Astrocyte (in vitro differentiated cells and primary cell): ENCODE measurements around the gene CAMK1G. TPM values are rescaled to one million over a fixed set of nuclear protein-coding genes. Genes with fewer than 3 reads are reported as not detected.

ENCODE experiments used
- DNase-seq: peaks from one replicate; pipeline ENCODE4 v3.0.0-alpha.2; 2010; ENCODE audit warnings: low read depth
- FAIRE-seq: peaks from 2 replicates; lab custom pipeline; 2011; peaks lifted over from hg19 to GRCh38; lab: Jason Lieb, UNC
- H2AFZ ChIP-seq: 2 replicates; pipeline ENCODE4 v1.6.0; 2012; ENCODE audit warnings: low read depth, low read length, inconsistent platforms
- H3K27ac ChIP-seq: 2 replicates; pipeline ENCODE4 v1.5.1; 2011; ENCODE audit warnings: low read depth, low read length, inconsistent platforms
- H3K27me3 ChIP-seq: 2 replicates; pipeline ENCODE4 v1.6.0; 2011; ENCODE audit warnings: low read length, inconsistent platforms; ENCODE audit not compliant: insufficient read depth
- H3K36me3 ChIP-seq: 2 replicates; pipeline ENCODE4 v1.5.1; 2011; ENCODE audit warnings: low read length, inconsistent platforms; ENCODE audit not compliant: insufficient read depth
- H3K4me1 ChIP-seq: 2 replicates; pipeline ENCODE4 v1.5.1; 2011; ENCODE audit warnings: low read length, inconsistent platforms; ENCODE audit not compliant: insufficient read depth
- H3K4me2 ChIP-seq: 2 replicates; pipeline ENCODE4 v1.6.0; 2012; ENCODE audit warnings: low read length, inconsistent platforms
- H3K4me3 ChIP-seq: 2 replicates; pipeline ENCODE4 v1.5.1; 2011; ENCODE audit warnings: low read depth, mild to moderate bottlenecking, low read length, inconsistent platforms; ENCODE audit not compliant: insufficient read depth
- H3K79me2 ChIP-seq: 2 replicates; pipeline ENCODE4 v1.6.0; 2012; ENCODE audit warnings: mild to moderate bottlenecking, low read length, inconsistent platforms; ENCODE audit not compliant: insufficient read depth
- H3K9ac ChIP-seq: 2 replicates; pipeline ENCODE4 v1.6.0; 2012; ENCODE audit warnings: mild to moderate bottlenecking, low read length, inconsistent platforms
- H3K9me3 ChIP-seq: 2 replicates; pipeline ENCODE4 v1.5.1; 2012; ENCODE audit warnings: low read depth, mild to moderate bottlenecking, low read length, inconsistent platforms; ENCODE audit not compliant: insufficient read depth
- H4K20me1 ChIP-seq: 2 replicates; pipeline ENCODE4 v1.6.0; 2012; ENCODE audit warnings: low read length, inconsistent platforms; ENCODE audit not compliant: insufficient read depth
- H3K27ac Mint-ChIP-seq: one replicate; pipeline ENCODE4 v1.8.0; 2021; ENCODE audit warnings: mild to moderate bottlenecking, mixed read lengths; ENCODE audit not compliant: unreplicated experiment
- H3K27me3 Mint-ChIP-seq: one replicate; pipeline ENCODE4 v1.8.0; 2021; ENCODE audit warnings: low read depth, mixed read lengths; ENCODE audit not compliant: unreplicated experiment
- H3K36me3 Mint-ChIP-seq: one replicate; pipeline ENCODE4 v1.8.0; 2021; ENCODE audit warnings: low read depth, mixed read lengths; ENCODE audit not compliant: unreplicated experiment
- H3K4me1 Mint-ChIP-seq: one replicate; pipeline ENCODE4 v1.8.0; 2021; ENCODE audit warnings: low read depth, mixed read lengths; ENCODE audit not compliant: unreplicated experiment
- H3K4me3 Mint-ChIP-seq: one replicate; pipeline ENCODE4 v1.8.0; 2021; ENCODE audit warnings: mild to moderate bottlenecking, moderate library complexity, mixed read lengths; ENCODE audit not compliant: unreplicated experiment
- H3K9me3 Mint-ChIP-seq: one replicate; pipeline ENCODE4 v1.8.0; 2021; ENCODE audit warnings: mild to moderate bottlenecking, mixed read lengths; ENCODE audit not compliant: unreplicated experiment
- EZH2 ChIP-seq: IDR thresholded peaks from 2 replicates; pipeline ENCODE4 v1.6.1; 2012; ENCODE audit warnings: mild to moderate bottlenecking, low read length, inconsistent platforms; ENCODE audit not compliant: insufficient read depth
- total RNA-seq: library from RNA; stranded (reverse); gene quantifications from 2 replicates; pipeline ENCODE4 v1.2.1, GENCODE V29; 2021
- TF ChIP-seq, protein P1 (sequence below): IDR thresholded peaks from 2 replicates; pipeline ENCODE4 v1.5.1; 2011; ENCODE audit warnings: low read depth, mild to moderate bottlenecking, inconsistent platforms, low read length, moderate library complexity; ENCODE audit not compliant: insufficient read depth

The CAMK1G gene
- total RNA-seq, 1 donor from 2014 or later, result 0.45 TPM

DNA sequence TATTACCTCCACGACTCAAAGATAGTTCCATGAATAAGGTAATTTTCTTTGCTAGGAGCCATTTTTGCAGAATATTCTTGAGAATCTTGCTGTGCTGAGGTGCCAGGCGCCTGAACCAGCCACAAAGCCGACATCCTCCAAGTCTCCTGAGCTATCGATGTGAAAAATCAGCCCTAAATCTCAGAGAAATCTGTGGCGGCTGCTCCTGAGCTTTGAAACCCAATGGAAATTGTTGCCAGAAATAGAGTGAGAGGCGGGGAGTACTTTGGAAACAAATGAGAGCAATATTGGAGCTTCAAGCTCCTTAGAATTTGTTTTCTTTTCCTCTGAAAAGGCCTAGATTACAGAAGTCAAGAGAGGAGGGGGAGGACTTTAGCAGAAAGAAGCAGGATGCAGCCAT lies 6.3 kb downstream of the CAMK1G start:
- no peaks in the 10 kb centered on the region for H3K9me3 ChIP-seq
- H3K27me3 Mint-ChIP-seq, result peaks cover 23% of the 10 kb centered on the region
- peaks cover 12% of the 10 kb centered on the region for H3K4me1 Mint-ChIP-seq
- H3K9me3 Mint-ChIP-seq, result peaks cover 5% of the 10 kb centered on the region
- DNase-seq (no peak), FAIRE-seq (no peak)
- H3K79me2 ChIP-seq, result no peaks in the 10 kb centered on the region
- no peak overlapping the region for H3K4me3 Mint-ChIP-seq
- TF ChIP-seq, protein P1, sequence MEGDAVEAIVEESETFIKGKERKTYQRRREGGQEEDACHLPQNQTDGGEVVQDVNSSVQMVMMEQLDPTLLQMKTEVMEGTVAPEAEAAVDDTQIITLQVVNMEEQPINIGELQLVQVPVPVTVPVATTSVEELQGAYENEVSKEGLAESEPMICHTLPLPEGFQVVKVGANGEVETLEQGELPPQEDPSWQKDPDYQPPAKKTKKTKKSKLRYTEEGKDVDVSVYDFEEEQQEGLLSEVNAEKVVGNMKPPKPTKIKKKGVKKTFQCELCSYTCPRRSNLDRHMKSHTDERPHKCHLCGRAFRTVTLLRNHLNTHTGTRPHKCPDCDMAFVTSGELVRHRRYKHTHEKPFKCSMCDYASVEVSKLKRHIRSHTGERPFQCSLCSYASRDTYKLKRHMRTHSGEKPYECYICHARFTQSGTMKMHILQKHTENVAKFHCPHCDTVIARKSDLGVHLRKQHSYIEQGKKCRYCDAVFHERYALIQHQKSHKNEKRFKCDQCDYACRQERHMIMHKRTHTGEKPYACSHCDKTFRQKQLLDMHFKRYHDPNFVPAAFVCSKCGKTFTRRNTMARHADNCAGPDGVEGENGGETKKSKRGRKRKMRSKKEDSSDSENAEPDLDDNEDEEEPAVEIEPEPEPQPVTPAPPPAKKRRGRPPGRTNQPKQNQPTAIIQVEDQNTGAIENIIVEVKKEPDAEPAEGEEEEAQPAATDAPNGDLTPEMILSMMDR, result no peak
- no peak for TF ChIP-seq EZH2
- peaks cover 8% of the 10 kb centered on the region for H3K4me1 ChIP-seq
- H4K20me1 ChIP-seq, result no peaks in the 10 kb centered on the region
- H3K27ac Mint-ChIP-seq, result no peak overlapping the region
- no peak overlapping the region for H3K27ac ChIP-seq
- H3K4me3 ChIP-seq, result no peak overlapping the region
- no peak overlapping the region for H3K4me2 ChIP-seq
- no peaks in the 10 kb centered on the region for H3K36me3 ChIP-seq
- no peak overlapping the region for H2AFZ ChIP-seq
- no peak overlapping the region for H3K9ac ChIP-seq
- H3K27me3 ChIP-seq, result peaks cover 6% of the 10 kb centered on the region
- H3K36me3 Mint-ChIP-seq, result peaks cover 4% of the 10 kb centered on the region

DNA sequence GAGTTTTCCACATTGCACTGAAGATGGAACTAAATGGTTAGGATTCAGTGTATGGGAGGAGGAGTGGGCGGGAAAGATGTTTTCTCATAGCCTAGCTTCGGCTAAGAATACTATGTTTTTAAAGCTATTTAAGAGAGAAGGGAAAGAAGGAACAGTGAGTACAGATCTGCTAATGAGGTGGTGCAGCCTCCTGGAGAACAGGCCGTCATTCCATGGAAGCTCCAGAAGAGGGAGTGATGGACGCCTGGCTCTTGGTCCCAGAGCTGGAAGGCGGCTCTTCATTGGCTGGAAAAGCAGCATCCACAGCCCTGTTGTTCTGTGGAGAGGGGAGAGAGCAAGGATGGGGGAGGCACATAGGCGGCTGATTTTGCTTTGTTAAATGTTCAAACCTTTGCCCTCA lies 6.9 kb downstream of the CAMK1G start:
- no peak for TF ChIP-seq EZH2
- TF ChIP-seq, protein P1, result peak; percentile 54
- Histone ChIP-seq H3K9ac (no peak overlapping the region), H3K79me2 (no peaks in the 10 kb centered on the region), H3K27me3 (peaks cover under 1% of the 10 kb centered on the region), H3K36me3 (no peaks in the 10 kb centered on the region), H3K4me2 (no peak overlapping the region), H3K9me3 (no peaks in the 10 kb centered on the region), H3K4me3 (no peak overlapping the region), H3K4me1 (peaks cover 8% of the 10 kb centered on the region), H2AFZ (no peak overlapping the region), H4K20me1 (no peaks in the 10 kb centered on the region), H3K27ac (no peak overlapping the region)
- Mint-ChIP-seq H3K4me3 (no peak overlapping the region), H3K4me1 (peaks cover 12% of the 10 kb centered on the region), H3K27ac (no peak overlapping the region), H3K9me3 (peaks cover 5% of the 10 kb centered on the region), H3K36me3 (peaks cover 4% of the 10 kb centered on the region), H3K27me3 (peaks cover 28% of the 10 kb centered on the region)
- DNase-seq (no peak), FAIRE-seq (no peak)

DNA sequence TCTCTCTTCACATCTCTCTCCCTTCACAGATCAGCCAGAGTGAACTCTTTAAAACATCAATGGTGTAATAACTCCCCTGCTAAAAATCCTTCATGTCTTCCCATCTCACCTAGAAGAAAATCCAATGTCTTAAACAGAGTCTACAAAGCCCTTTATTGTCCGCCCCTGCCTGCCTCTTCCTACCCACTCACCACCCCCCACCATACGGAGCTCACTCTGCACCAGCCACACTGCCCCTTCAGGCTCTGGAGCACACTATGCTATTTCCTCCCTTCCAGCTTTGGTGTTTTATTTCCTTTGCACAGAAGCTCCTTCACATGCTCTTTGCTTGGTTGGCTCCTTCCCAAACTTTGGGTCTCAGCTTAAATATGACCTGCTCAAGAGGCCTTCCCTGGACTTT lies 10.2 kb downstream of the CAMK1G start:
- no peak overlapping the region for H3K27ac ChIP-seq
- no peaks in the 10 kb centered on the region for H3K4me1 ChIP-seq
- no peak overlapping the region for H3K4me2 ChIP-seq
- H4K20me1 ChIP-seq, result no peaks in the 10 kb centered on the region
- FAIRE-seq (no peak), DNase-seq (no peak)
- Mint-ChIP-seq H3K4me3 (no peak overlapping the region), H3K27ac (no peak overlapping the region), H3K4me1 (peaks cover 2% of the 10 kb centered on the region), H3K9me3 (peaks cover 2% of the 10 kb centered on the region), H3K36me3 (no peaks in the 10 kb centered on the region), H3K27me3 (peaks cover 37% of the 10 kb centered on the region)
- H3K9me3 ChIP-seq, result no peaks in the 10 kb centered on the region
- no peaks in the 10 kb centered on the region for H3K79me2 ChIP-seq
- no peaks in the 10 kb centered on the region for H3K36me3 ChIP-seq
- H3K4me3 ChIP-seq, result no peak overlapping the region
- no peak overlapping the region for H2AFZ ChIP-seq
- no peak for TF ChIP-seq EZH2
- TF ChIP-seq, protein P1, result no peak
- H3K9ac ChIP-seq, result no peak overlapping the region
- H3K27me3 ChIP-seq, result no peaks in the 10 kb centered on the region
